ENCODE results near the gene CCR3.

Gene CCR3

GRCh38 chr3:46272028-46272451 is 29.8 kb downstream of the CCR3 start:
- H3K4me3 ChIP-seq (ENCODE audit: low read depth, low read length) = no peak overlapping the region

GRCh38 chr3:46276497-46277099 is 34.3 kb downstream of the CCR3 start:
- H3K9me3 ChIP-seq (ENCODE audit: control insufficient read depth, insufficient read depth, low read length) = peaks cover 10% of the 10 kb centered on the region; the same call in 1 of the 2 replicates
- H3K27ac ChIP-seq (ENCODE audit: low read depth, low read length) = no peak overlapping the region

More at GRCh38 chr3:46272028-46272451, 29.8 kb downstream of the CCR3 start:
- Histone ChIP-seq H3K27me3 (ENCODE audit: control insufficient read depth, insufficient read depth, low read length) (no peaks in the 10 kb centered on the region), H3K4me1 (ENCODE audit: control insufficient read depth, insufficient read depth, low read length) (no peaks in the 10 kb centered on the region), H3K36me3 (ENCODE audit: control insufficient read depth, insufficient read depth, low read length) (no peaks in the 10 kb centered on the region), H3K9ac (ENCODE audit: low read depth, low read length) (no peak overlapping the region), H3K27ac (ENCODE audit: low read depth, low read length) (no peak overlapping the region), H3K9me3 (ENCODE audit: control insufficient read depth, insufficient read depth, low read length) (no peaks in the 10 kb centered on the region)

GRCh38 chr3:46277476-46277875 is 35.2 kb downstream of the CCR3 start:
- no peak overlapping the region for H3K9ac ChIP-seq (ENCODE audit: low read depth, low read length)
- peaks cover 10% of the 10 kb centered on the region; the same call in 1 of the 2 replicates for H3K9me3 ChIP-seq (ENCODE audit: control insufficient read depth, insufficient read depth, low read length)
- H3K36me3 ChIP-seq (ENCODE audit: control insufficient read depth, insufficient read depth, low read length) = no peaks in the 10 kb centered on the region
- H3K27me3 ChIP-seq (ENCODE audit: control insufficient read depth, insufficient read depth, low read length) = no peaks in the 10 kb centered on the region
- H3K4me3 ChIP-seq (ENCODE audit: low read depth, low read length) = no peak overlapping the region
- no peaks in the 10 kb centered on the region for H3K4me1 ChIP-seq (ENCODE audit: control insufficient read depth, insufficient read depth, low read length)
- H3K27ac ChIP-seq (ENCODE audit: low read depth, low read length) = no peak overlapping the region

More at GRCh38 chr3:46276497-46277099, 34.3 kb downstream of the CCR3 start:
- Histone ChIP-seq H3K9ac (ENCODE audit: low read depth, low read length) (no peak overlapping the region), H3K4me3 (ENCODE audit: low read depth, low read length) (no peak overlapping the region), H3K27me3 (ENCODE audit: control insufficient read depth, insufficient read depth, low read length) (no peaks in the 10 kb centered on the region), H3K4me1 (ENCODE audit: control insufficient read depth, insufficient read depth, low read length) (no peaks in the 10 kb centered on the region), H3K36me3 (ENCODE audit: control insufficient read depth, insufficient read depth, low read length) (no peaks in the 10 kb centered on the region)

GRCh38 chr3:46278816-46279672 is 36.8 kb downstream of the CCR3 start:
- Histone ChIP-seq H3K9me3 (ENCODE audit: control insufficient read depth, insufficient read depth, low read length) (peaks cover 10% of the 10 kb centered on the region; the same call in 1 of the 2 replicates), H3K36me3 (ENCODE audit: control insufficient read depth, insufficient read depth, low read length) (no peaks in the 10 kb centered on the region), H3K27me3 (ENCODE audit: control insufficient read depth, insufficient read depth, low read length) (no peaks in the 10 kb centered on the region), H3K27ac (ENCODE audit: low read depth, low read length) (no peak overlapping the region), H3K9ac (ENCODE audit: low read depth, low read length) (no peak overlapping the region), H3K4me3 (ENCODE audit: low read depth, low read length) (no peak overlapping the region), H3K4me1 (ENCODE audit: control insufficient read depth, insufficient read depth, low read length) (no peaks in the 10 kb centered on the region)

GRCh38 chr3:46280105-46280797 is 38.0 kb downstream of the CCR3 start:
- peaks cover 10% of the 10 kb centered on the region; the same call in 1 of the 2 replicates for H3K9me3 ChIP-seq (ENCODE audit: control insufficient read depth, insufficient read depth, low read length)
- H3K27ac ChIP-seq (ENCODE audit: low read depth, low read length) = no peak overlapping the region
- H3K27me3 ChIP-seq (ENCODE audit: control insufficient read depth, insufficient read depth, low read length) = no peaks in the 10 kb centered on the region
- no peak overlapping the region for H3K9ac ChIP-seq (ENCODE audit: low read depth, low read length)
- H3K36me3 ChIP-seq (ENCODE audit: control insufficient read depth, insufficient read depth, low read length) = no peaks in the 10 kb centered on the region
- no peak overlapping the region for H3K4me3 ChIP-seq (ENCODE audit: low read depth, low read length)
- H3K4me1 ChIP-seq (ENCODE audit: control insufficient read depth, insufficient read depth, low read length) = no peaks in the 10 kb centered on the region

GRCh38 chr3:46281551-46281950 is 39.3 kb downstream of the CCR3 start:
- Histone ChIP-seq H3K27me3 (ENCODE audit: control insufficient read depth, insufficient read depth, low read length) (no peaks in the 10 kb centered on the region), H3K27ac (ENCODE audit: low read depth, low read length) (no peak overlapping the region), H3K9ac (ENCODE audit: low read depth, low read length) (no peak overlapping the region), H3K36me3 (ENCODE audit: control insufficient read depth, insufficient read depth, low read length) (no peaks in the 10 kb centered on the region), H3K4me3 (ENCODE audit: low read depth, low read length) (no peak overlapping the region), H3K4me1 (ENCODE audit: control insufficient read depth, insufficient read depth, low read length) (no peaks in the 10 kb centered on the region), H3K9me3 (ENCODE audit: control insufficient read depth, insufficient read depth, low read length) (peaks cover 10% of the 10 kb centered on the region; the same call in 1 of the 2 replicates)

- Histone ChIP-seq H3K4me3 (ENCODE audit: low read depth, low read length) (no peak overlapping the region), H3K9me3 (ENCODE audit: control insufficient read depth, insufficient read depth, low read length) (peaks cover 10% of the 10 kb centered on the region; the same call in 1 of the 2 replicates), H3K27ac (ENCODE audit: low read depth, low read length) (no peak overlapping the region), H3K4me1 (ENCODE audit: control insufficient read depth, insufficient read depth, low read length) (no peaks in the 10 kb centered on the region), H3K9ac (ENCODE audit: low read depth, low read length) (no peak overlapping the region), H3K36me3 (ENCODE audit: control insufficient read depth, insufficient read depth, low read length) (no peaks in the 10 kb centered on the region), H3K27me3 (ENCODE audit: control insufficient read depth, insufficient read depth, low read length) (no peaks in the 10 kb centered on the region)
Measured at GRCh38 chr3:46282041-46282440, 39.8 kb downstream of the CCR3 start.

- no peak overlapping the region for H3K27ac ChIP-seq (ENCODE audit: low read depth, low read length)
- H3K9me3 ChIP-seq (ENCODE audit: control insufficient read depth, insufficient read depth, low read length) = peaks cover 10% of the 10 kb centered on the region; the same call in 1 of the 2 replicates
- H3K4me3 ChIP-seq (ENCODE audit: low read depth, low read length) = no peak overlapping the region
- H3K9ac ChIP-seq (ENCODE audit: low read depth, low read length) = no peak overlapping the region
- H3K4me1 ChIP-seq (ENCODE audit: control insufficient read depth, insufficient read depth, low read length) = no peaks in the 10 kb centered on the region
- no peaks in the 10 kb centered on the region for H3K36me3 ChIP-seq (ENCODE audit: control insufficient read depth, insufficient read depth, low read length)
- no peaks in the 10 kb centered on the region for H3K27me3 ChIP-seq (ENCODE audit: control insufficient read depth, insufficient read depth, low read length)
Measured at GRCh38 chr3:46282696-46283095, 40.4 kb downstream of the CCR3 start.

GRCh38 chr3:46283881-46284450 is 41.7 kb downstream of the CCR3 start:
- H3K27me3 ChIP-seq (ENCODE audit: control insufficient read depth, insufficient read depth, low read length) = no peaks in the 10 kb centered on the region
- H3K9me3 ChIP-seq (ENCODE audit: control insufficient read depth, insufficient read depth, low read length) = peaks cover 5% of the 10 kb centered on the region; the same call in 1 of the 2 replicates
- no peak overlapping the region for H3K4me3 ChIP-seq (ENCODE audit: low read depth, low read length)
- no peak overlapping the region for H3K9ac ChIP-seq (ENCODE audit: low read depth, low read length)
- H3K27ac ChIP-seq (ENCODE audit: low read depth, low read length) = no peak overlapping the region
- no peaks in the 10 kb centered on the region for H3K4me1 ChIP-seq (ENCODE audit: control insufficient read depth, insufficient read depth, low read length)
- no peaks in the 10 kb centered on the region for H3K36me3 ChIP-seq (ENCODE audit: control insufficient read depth, insufficient read depth, low read length)

- Histone ChIP-seq H3K4me1 (ENCODE audit: control insufficient read depth, insufficient read depth, low read length) (no peaks in the 10 kb centered on the region), H3K27ac (ENCODE audit: low read depth, low read length) (no peak overlapping the region), H3K36me3 (ENCODE audit: control insufficient read depth, insufficient read depth, low read length) (no peaks in the 10 kb centered on the region), H3K9ac (ENCODE audit: low read depth, low read length) (no peak overlapping the region), H3K27me3 (ENCODE audit: control insufficient read depth, insufficient read depth, low read length) (no peaks in the 10 kb centered on the region), H3K4me3 (ENCODE audit: low read depth, low read length) (no peak overlapping the region), H3K9me3 (ENCODE audit: control insufficient read depth, insufficient read depth, low read length) (no peaks in the 10 kb centered on the region)
Measured at GRCh38 chr3:46284981-46285683, 42.9 kb downstream of the CCR3 start.

Measured in HUES48 (cell line).